HEK293 (cell line): ENCODE data around the gene OR2T2.
A peak's percentile ranks its signal among the peaks of the same experiment; 100 is the strongest.
"Not testable (repeated sequence)": the region's sequence is repeated elsewhere in the genome, so short reads cannot be mapped to it uniquely, and the experiment has no call there.

Experiments
- CTCF ChIA-PET: fragments of 350-600 bp; formaldehyde crosslinking; extraction: SDS; loops from one replicate; lab custom pipeline; 2021; ENCODE audit warnings: antibody characterized with exemption; lab: Yijun Ruan, JAX
- POLR2A ChIA-PET: fragments of 300-600 bp; formaldehyde crosslinking; extraction: SDS; loops from one replicate; lab custom pipeline; 2020; ENCODE audit warnings: antibody characterized with exemption, inconsistent platforms; lab: Yijun Ruan, JAX
- H3K27ac ChIP-seq: fragments of 200-500 bp; sonication (Bioruptor generic); 2 replicates; pipeline ENCODE4 v1.5.1; 2014; ENCODE audit warnings: low read depth, low read length, control low read depth, inconsistent platforms; ENCODE audit errors: extremely low read depth
- H3K36me3 ChIP-seq, 2 experiments: fragments of 200-500 bp in 1 of 2; sonication (Bioruptor generic) in 1 of 2; 1 replicate in 1 of 2; 2 replicates in 1 of 2; pipeline ENCODE4 v1.5.1; 2014 to 2017; ENCODE audit warnings: inconsistent platforms in 2 of 2, low read length in 2 of 2; ENCODE audit not compliant: control insufficient read depth in 2 of 2, insufficient read depth in 1 of 2
- H3K4me1 ChIP-seq: fragments of 200-500 bp; sonication (Bioruptor generic); 2 replicates; pipeline ENCODE4 v1.5.1; 2014; ENCODE audit warnings: mild to moderate bottlenecking, low read length, inconsistent platforms; ENCODE audit not compliant: control insufficient read depth, insufficient read depth
- H3K4me3 ChIP-seq: 2 replicates; pipeline ENCODE4 v1.5.1; 2011; ENCODE audit warnings: low read depth, mild to moderate bottlenecking, control low read depth, low read length, moderate library complexity
- H3K9me3 ChIP-seq: fragments of 200-500 bp; sonication (Bioruptor generic); 2 replicates; pipeline ENCODE4 v1.5.1; 2014; ENCODE audit warnings: low read depth, low read length, inconsistent platforms; ENCODE audit not compliant: control insufficient read depth, insufficient read depth
- SETDB1 ChIP-seq: IDR thresholded peaks from one replicate; pipeline ENCODE4 v1.6.1; 2017; ENCODE audit warnings: mild to moderate bottlenecking, low read length, moderate library complexity, mixed read lengths; ENCODE audit not compliant: insufficient read length
- ZNF132 ChIP-seq: fragments of 450-650 bp; formaldehyde crosslinking; IDR thresholded peaks from 2 replicates; pipeline ENCODE4 v1.5.1; 2017; ENCODE audit warnings: missing biosample characterization, missing genetic modification characterization, borderline replicate concordance
- ZNF138 ChIP-seq: fragments of 450-650 bp; formaldehyde crosslinking; IDR thresholded peaks from 2 replicates; pipeline ENCODE4 v1.5.1; 2016; ENCODE audit warnings: missing biosample characterization, missing genetic modification characterization, borderline replicate concordance

OR2T2 gene

GRCh38 chr1:248421384-248421783 is 24.1 kb upstream of the OR2T2 start:
- no peak for TF ChIP-seq ZNF132
- TF ChIP-seq ZNF138 (tag by site-specific recombination): no peak
- peak; percentile 89 for TF ChIP-seq SETDB1
- CTCF ChIA-PET: no interaction called here
- H3K4me1 ChIP-seq: no peaks in the 10 kb centered on the region
- H3K36me3 ChIP-seq: no peaks in the 10 kb centered on the region
- H3K4me3 ChIP-seq: no peak overlapping the region
- POLR2A ChIA-PET: no interaction called here
- no peak overlapping the region for H3K27ac ChIP-seq
- H3K9me3 ChIP-seq: no peaks in the 10 kb centered on the region

DNA sequence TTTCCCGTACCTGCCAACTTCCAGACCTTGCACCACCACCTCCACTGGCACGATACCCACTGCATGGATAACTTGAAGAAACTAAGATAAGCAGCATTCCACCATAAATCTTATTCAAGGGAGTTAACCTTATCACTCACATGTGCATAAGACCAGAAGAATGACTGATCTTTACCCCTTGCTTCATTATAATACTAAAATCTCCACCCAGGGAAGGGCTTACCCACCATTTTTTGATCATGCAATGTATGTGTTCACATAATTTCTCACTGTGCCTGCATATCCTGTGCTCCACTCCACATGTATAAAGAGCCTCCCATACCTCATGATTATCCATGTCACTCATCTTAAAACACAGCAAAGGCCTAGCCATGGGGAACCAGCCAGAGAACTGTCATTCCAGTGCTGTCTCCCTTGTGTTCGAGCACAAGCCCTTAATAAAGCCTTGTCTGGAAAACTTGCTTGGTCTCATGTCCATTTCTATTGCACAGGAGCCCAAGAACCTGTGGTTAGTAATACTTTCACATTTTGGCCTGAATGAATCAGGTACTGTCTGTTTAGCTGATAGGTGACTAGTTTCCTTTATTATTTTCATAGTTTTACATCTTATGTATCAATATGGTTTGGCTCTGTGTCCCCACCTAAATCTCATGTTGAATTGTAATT is 17.8 kb upstream of the OR2T2 start:
- H3K36me3 ChIP-seq, CTCF ChIA-PET, POLR2A ChIA-PET, H3K9me3 ChIP-seq, H3K4me3 ChIP-seq, H3K4me1 ChIP-seq, H3K27ac ChIP-seq: not testable (repeated sequence)

GRCh38 chr1:248428192-248428533 is 17.3 kb upstream of the OR2T2 start:
- CTCF ChIA-PET, H3K4me3 ChIP-seq, H3K27ac ChIP-seq, H3K9me3 ChIP-seq, POLR2A ChIA-PET, H3K4me1 ChIP-seq, H3K36me3 ChIP-seq: not testable (repeated sequence)

DNA sequence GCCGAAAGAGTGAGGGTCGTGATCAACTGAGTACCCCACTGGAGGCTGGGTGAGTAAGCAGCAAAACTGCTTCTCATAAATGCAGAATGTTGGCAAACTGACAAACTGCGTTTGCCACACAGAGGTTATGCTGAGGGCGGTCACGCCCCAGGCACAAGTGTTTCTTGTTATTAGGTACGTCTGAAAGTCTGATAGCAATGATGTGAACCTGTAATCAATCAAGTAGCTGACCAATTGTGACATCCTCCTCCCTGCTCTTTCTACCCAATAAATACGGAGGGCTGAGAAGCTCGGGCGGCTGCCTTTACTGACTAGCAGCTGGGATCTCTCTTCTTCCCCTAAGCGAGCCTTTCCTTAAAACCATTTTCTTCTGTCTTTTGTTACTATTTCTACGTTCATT is 13.8 kb upstream of the OR2T2 start:
- H3K9me3 ChIP-seq, H3K4me3 ChIP-seq, POLR2A ChIA-PET, H3K36me3 ChIP-seq, H3K4me1 ChIP-seq, H3K27ac ChIP-seq, CTCF ChIA-PET: not testable (repeated sequence)

DNA sequence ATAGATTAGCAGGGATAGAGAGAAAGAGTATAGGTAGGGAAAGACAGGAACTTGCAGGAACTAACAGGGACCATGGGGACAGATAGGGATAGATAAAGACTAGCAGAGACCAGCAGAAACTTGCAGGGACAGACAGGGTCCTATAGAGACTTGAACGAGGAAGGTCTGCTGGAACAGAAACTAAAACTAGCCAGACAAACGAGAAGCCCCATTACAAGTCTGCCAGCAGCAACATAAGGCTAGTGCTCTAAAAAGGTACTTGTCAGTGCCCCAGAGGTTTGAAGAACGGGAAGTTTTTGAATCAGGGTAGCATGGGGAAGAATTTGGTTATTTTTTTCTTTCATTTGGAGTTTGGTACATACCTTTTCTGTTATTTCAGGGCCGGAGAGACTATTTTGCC is 13.2 kb upstream of the OR2T2 start:
- CTCF ChIA-PET, H3K4me1 ChIP-seq, H3K9me3 ChIP-seq, POLR2A ChIA-PET, H3K27ac ChIP-seq, H3K36me3 ChIP-seq, H3K4me3 ChIP-seq: not testable (repeated sequence)

- H3K36me3 ChIP-seq, H3K4me3 ChIP-seq, POLR2A ChIA-PET, H3K27ac ChIP-seq, H3K9me3 ChIP-seq, CTCF ChIA-PET, H3K4me1 ChIP-seq: not testable (repeated sequence)
Measured at GRCh38 chr1:248433811-248434415, 11.5 kb upstream of the OR2T2 start.

- H3K9me3 ChIP-seq, H3K4me3 ChIP-seq, H3K4me1 ChIP-seq, H3K27ac ChIP-seq, H3K36me3 ChIP-seq, POLR2A ChIA-PET, CTCF ChIA-PET: not testable (repeated sequence)
Measured at GRCh38 chr1:248434913-248435312, 10.5 kb upstream of the OR2T2 start.

GRCh38 chr1:248436303-248436702 is 9.1 kb upstream of the OR2T2 start:
- H3K4me3 ChIP-seq, H3K27ac ChIP-seq, H3K9me3 ChIP-seq, H3K4me1 ChIP-seq, H3K36me3 ChIP-seq, POLR2A ChIA-PET, CTCF ChIA-PET: not testable (repeated sequence)

DNA sequence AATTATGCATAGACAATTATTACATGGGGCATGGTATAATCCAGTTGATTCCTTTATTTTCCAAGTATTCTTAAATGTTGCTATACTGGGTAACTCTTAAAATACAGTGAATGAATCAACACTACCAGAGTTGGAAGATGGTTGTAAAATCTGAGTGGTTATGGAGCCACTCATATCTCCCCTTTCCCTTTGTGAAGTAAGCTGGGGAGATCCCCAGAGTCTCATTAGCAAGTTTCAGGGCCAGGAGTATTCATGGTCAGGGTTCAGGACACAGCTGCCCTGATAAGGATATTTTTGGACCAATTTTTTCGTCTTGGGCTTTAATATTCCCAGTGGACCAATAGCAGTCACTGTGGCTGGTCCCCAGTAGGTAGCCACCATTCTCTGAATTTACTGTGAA is 6.8 kb upstream of the OR2T2 start:
- CTCF ChIA-PET, H3K9me3 ChIP-seq, POLR2A ChIA-PET, H3K27ac ChIP-seq, H3K4me1 ChIP-seq, H3K4me3 ChIP-seq, H3K36me3 ChIP-seq: not testable (repeated sequence)

GRCh38 chr1:248439283-248439682 is 6.2 kb upstream of the OR2T2 start:
- H3K4me1 ChIP-seq, H3K27ac ChIP-seq, H3K4me3 ChIP-seq, H3K9me3 ChIP-seq, POLR2A ChIA-PET, CTCF ChIA-PET, H3K36me3 ChIP-seq: not testable (repeated sequence)
